SU-DHL-6 (cell line): ENCODE data around the gene RAB11B.

Experiments
- EZH2phosphoT487 ChIP-seq: fragments of 200-600 bp; sonication (generic), shearing (Covaris generic); conservative IDR thresholded peaks from 2 replicates; pipeline ENCODE4 v1.6.1; 2018; ENCODE audit warnings: mild to moderate bottlenecking, antibody characterized with exemption, low read length, moderate library complexity, mixed read lengths
- TF ChIP-seq, protein P1 (sequence below): fragments of 200-600 bp; sonication (generic); IDR thresholded peaks from one replicate; pipeline ENCODE4 v1.5.1; 2017; ENCODE audit warnings: antibody characterized with exemption, mild to moderate bottlenecking, low read length, moderate library complexity; ENCODE audit not compliant: insufficient read depth, poor library complexity, severe bottlenecking

DNA sequence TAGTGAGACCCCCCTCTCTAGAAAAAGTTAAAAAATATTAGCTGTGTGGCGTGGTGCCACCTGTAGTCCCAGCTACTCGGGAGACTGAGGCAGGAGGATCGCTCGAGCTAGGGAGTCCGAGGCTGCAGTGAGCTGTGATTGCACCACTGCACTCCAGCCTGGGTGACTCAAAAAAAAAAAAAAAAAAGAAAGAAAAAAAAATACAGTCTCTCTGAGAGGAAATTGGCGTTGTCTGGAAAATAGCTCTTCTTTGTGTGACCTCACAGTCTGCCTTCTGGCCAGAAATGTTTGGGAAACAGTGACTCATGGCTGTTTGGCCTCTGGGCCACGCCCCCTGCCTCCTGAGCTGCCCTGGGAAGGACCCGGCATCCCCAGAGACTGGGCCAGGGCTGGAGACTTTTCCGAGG is 33.7 kb downstream of the RAB11B start:
- TF ChIP-seq, protein P1, sequence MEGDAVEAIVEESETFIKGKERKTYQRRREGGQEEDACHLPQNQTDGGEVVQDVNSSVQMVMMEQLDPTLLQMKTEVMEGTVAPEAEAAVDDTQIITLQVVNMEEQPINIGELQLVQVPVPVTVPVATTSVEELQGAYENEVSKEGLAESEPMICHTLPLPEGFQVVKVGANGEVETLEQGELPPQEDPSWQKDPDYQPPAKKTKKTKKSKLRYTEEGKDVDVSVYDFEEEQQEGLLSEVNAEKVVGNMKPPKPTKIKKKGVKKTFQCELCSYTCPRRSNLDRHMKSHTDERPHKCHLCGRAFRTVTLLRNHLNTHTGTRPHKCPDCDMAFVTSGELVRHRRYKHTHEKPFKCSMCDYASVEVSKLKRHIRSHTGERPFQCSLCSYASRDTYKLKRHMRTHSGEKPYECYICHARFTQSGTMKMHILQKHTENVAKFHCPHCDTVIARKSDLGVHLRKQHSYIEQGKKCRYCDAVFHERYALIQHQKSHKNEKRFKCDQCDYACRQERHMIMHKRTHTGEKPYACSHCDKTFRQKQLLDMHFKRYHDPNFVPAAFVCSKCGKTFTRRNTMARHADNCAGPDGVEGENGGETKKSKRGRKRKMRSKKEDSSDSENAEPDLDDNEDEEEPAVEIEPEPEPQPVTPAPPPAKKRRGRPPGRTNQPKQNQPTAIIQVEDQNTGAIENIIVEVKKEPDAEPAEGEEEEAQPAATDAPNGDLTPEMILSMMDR, result no peak
- TF ChIP-seq EZH2phosphoT487, result no peak
